IgD-negative memory B cell (primary cell): ENCODE results near the gene CCDC158. TPM values are rescaled to one million over a fixed set of nuclear protein-coding genes. Genes with fewer than 3 reads are reported as not detected.
"Not testable (repeated sequence)": the region's sequence is repeated elsewhere in the genome, so short reads cannot be mapped to it uniquely, and the experiment has no call there.

Experiments
- H3K27ac Mint-ChIP-seq, 3 donors: one replicate each; pipeline ENCODE4 v1.8.0; 2020 to 2022; ENCODE audit warnings: mild to moderate bottlenecking in 3 of 3, mixed read lengths in 3 of 3, moderate library complexity in 1 of 3
- H3K27me3 Mint-ChIP-seq: one replicate; pipeline ENCODE4 v1.8.0; 2021; ENCODE audit warnings: mixed read lengths
- H3K36me3 Mint-ChIP-seq: one replicate; pipeline ENCODE4 v1.8.0; 2020; ENCODE audit warnings: mild to moderate bottlenecking, mixed read lengths
- H3K4me1 Mint-ChIP-seq, 3 donors: one replicate each; pipeline ENCODE4 v1.8.0; 2020 to 2022; ENCODE audit warnings: mixed read lengths in 3 of 3, mild to moderate bottlenecking in 1 of 3
- H3K4me3 Mint-ChIP-seq, 4 donors: one replicate each; pipeline ENCODE4 v1.8.0; 2020 to 2022; ENCODE audit warnings: mild to moderate bottlenecking in 4 of 4, mixed read lengths in 4 of 4, moderate library complexity in 3 of 4
- H3K9me3 Mint-ChIP-seq, 3 donors: one replicate each; pipeline ENCODE4 v1.8.0; 2020 to 2021; ENCODE audit warnings: mixed read lengths in 3 of 3, mild to moderate bottlenecking in 1 of 3
- polyA plus RNA-seq: library from polyadenylated mRNA; unstranded; fragments of 300-500 nt; fragmentation: Illumina TruSeq; gene quantifications from one replicate; pipeline ENCODE4 v1.2.3, GENCODE V29; 2021

Gene CCDC158
- polyA plus RNA-seq, 1 donor from 2014 or later: not detected

- Mint-ChIP-seq H3K9me3 (peaks cover 6 to 17% (median 8%) of the 10 kb centered on the region in 3 donors), H3K27ac (no peak overlapping the region), H3K4me1 (peaks cover 5 to 9% (median 7%) of the 10 kb centered on the region in 3 donors), H3K4me3 (no peak overlapping the region), H3K36me3 (no peaks in the 10 kb centered on the region), H3K27me3 (peaks cover 20% of the 10 kb centered on the region)
These were observed 119.2 kb downstream of the CCDC158 start for GRCh38 chr4:76301775-76302162.

- H3K9me3 Mint-ChIP-seq: peaks cover 6 to 20% (median 10%) of the 10 kb centered on the region in 3 donors
- H3K27me3 Mint-ChIP-seq: peaks cover 18% of the 10 kb centered on the region
- H3K27ac Mint-ChIP-seq: no peak overlapping the region
- H3K36me3 Mint-ChIP-seq: no peaks in the 10 kb centered on the region
- H3K4me3 Mint-ChIP-seq: no peak overlapping the region
- H3K4me1 Mint-ChIP-seq: peaks cover 5 to 9% (median 7%) of the 10 kb centered on the region in 3 donors
These were observed 119.7 kb downstream of the CCDC158 start for GRCh38 chr4:76301068-76301774.

GRCh38 chr4:76300012-76300411 is 120.9 kb downstream of the CCDC158 start:
- Mint-ChIP-seq H3K36me3 (no peaks in the 10 kb centered on the region), H3K4me1 (peaks cover 0 to 4% (median 4%) of the 10 kb centered on the region in 3 donors), H3K27me3 (peaks cover 12% of the 10 kb centered on the region), H3K27ac (no peak overlapping the region), H3K4me3 (no peak overlapping the region), H3K9me3 (peaks cover 8 to 22% (median 13%) of the 10 kb centered on the region in 3 donors)

- H3K36me3 Mint-ChIP-seq: no peaks in the 10 kb centered on the region
- no peaks in the 10 kb centered on the region for H3K4me1 Mint-ChIP-seq
- H3K9me3 Mint-ChIP-seq: peaks cover 8 to 22% (median 13%) of the 10 kb centered on the region in 3 donors
- no peak overlapping the region for H3K27ac Mint-ChIP-seq
- peak overlapping the region in 1 of 4 donors; percentile 1 for H3K4me3 Mint-ChIP-seq
- H3K27me3 Mint-ChIP-seq: peaks cover 5% of the 10 kb centered on the region
These were observed 122.7 kb downstream of the CCDC158 start for GRCh38 chr4:76298227-76298626.

GRCh38 chr4:76296286-76296820 is 124.6 kb downstream of the CCDC158 start:
- no peak overlapping the region for H3K4me3 Mint-ChIP-seq
- no peaks in the 10 kb centered on the region for H3K36me3 Mint-ChIP-seq
- H3K9me3 Mint-ChIP-seq: peaks cover 8 to 22% (median 13%) of the 10 kb centered on the region in 3 donors
- H3K27me3 Mint-ChIP-seq: peaks cover 12% of the 10 kb centered on the region
- H3K4me1 Mint-ChIP-seq: no peaks in the 10 kb centered on the region
- H3K27ac Mint-ChIP-seq: no peak overlapping the region

GRCh38 chr4:76293772-76294171 is 127.2 kb downstream of the CCDC158 start:
- H3K27me3 Mint-ChIP-seq: peaks cover 21% of the 10 kb centered on the region
- H3K4me1 Mint-ChIP-seq: peaks cover 0 to 1% (median 0%) of the 10 kb centered on the region in 3 donors
- no peaks in the 10 kb centered on the region for H3K36me3 Mint-ChIP-seq
- H3K9me3 Mint-ChIP-seq: peaks cover 7 to 18% (median 13%) of the 10 kb centered on the region in 3 donors
- no peak overlapping the region for H3K27ac Mint-ChIP-seq
- no peak overlapping the region for H3K4me3 Mint-ChIP-seq

- H3K27me3 Mint-ChIP-seq: peaks cover 21% of the 10 kb centered on the region
- H3K9me3 Mint-ChIP-seq: peaks cover 2 to 11% (median 11%) of the 10 kb centered on the region in 3 donors
- no peaks in the 10 kb centered on the region for H3K36me3 Mint-ChIP-seq
- peaks cover 0 to 1% (median 0%) of the 10 kb centered on the region in 3 donors for H3K4me1 Mint-ChIP-seq
- H3K27ac Mint-ChIP-seq: no peak overlapping the region
- H3K4me3 Mint-ChIP-seq: no peak overlapping the region
These were observed 128.2 kb downstream of the CCDC158 start for GRCh38 chr4:76292730-76293129.

- peaks cover 18% of the 10 kb centered on the region for H3K27me3 Mint-ChIP-seq
- H3K4me3 Mint-ChIP-seq, H3K36me3 Mint-ChIP-seq, H3K27ac Mint-ChIP-seq, H3K4me1 Mint-ChIP-seq, H3K9me3 Mint-ChIP-seq: not testable (repeated sequence)
These were observed 133.1 kb downstream of the CCDC158 start for GRCh38 chr4:76287811-76288210.

GRCh38 chr4:76283900-76284299 is 137.0 kb downstream of the CCDC158 start:
- Mint-ChIP-seq H3K27me3 (peaks cover 5% of the 10 kb centered on the region), H3K4me3 (no peak overlapping the region), H3K9me3 (peaks cover 0 to 3% (median 0%) of the 10 kb centered on the region in 3 donors), H3K4me1 (no peaks in the 10 kb centered on the region), H3K27ac (no peak overlapping the region), H3K36me3 (no peaks in the 10 kb centered on the region)

- Mint-ChIP-seq H3K27me3 (peaks cover 9% of the 10 kb centered on the region), H3K27ac (no peak overlapping the region), H3K4me3 (no peak overlapping the region), H3K4me1 (no peaks in the 10 kb centered on the region), H3K9me3 (peaks cover 0 to 3% (median 0%) of the 10 kb centered on the region in 3 donors), H3K36me3 (no peaks in the 10 kb centered on the region)
These were observed 137.8 kb downstream of the CCDC158 start for GRCh38 chr4:76282941-76283689.

- not testable (repeated sequence) for H3K36me3 Mint-ChIP-seq, H3K9me3 Mint-ChIP-seq, H3K4me3 Mint-ChIP-seq, H3K4me1 Mint-ChIP-seq, H3K27ac Mint-ChIP-seq
- peaks cover 13% of the 10 kb centered on the region for H3K27me3 Mint-ChIP-seq
These were observed 139.3 kb downstream of the CCDC158 start for GRCh38 chr4:76281594-76281993.

- Mint-ChIP-seq H3K4me1 (no peaks in the 10 kb centered on the region), H3K27me3 (peaks cover 18% of the 10 kb centered on the region), H3K27ac (no peak overlapping the region), H3K4me3 (no peak overlapping the region), H3K36me3 (no peaks in the 10 kb centered on the region), H3K9me3 (peaks cover 0 to 2% (median 0%) of the 10 kb centered on the region in 3 donors)
These were observed 140.2 kb downstream of the CCDC158 start for GRCh38 chr4:76280488-76281441.

- H3K4me1 Mint-ChIP-seq: no peaks in the 10 kb centered on the region
- H3K27me3 Mint-ChIP-seq: peaks cover 20% of the 10 kb centered on the region
- H3K36me3 Mint-ChIP-seq: no peaks in the 10 kb centered on the region
- H3K27ac Mint-ChIP-seq: no peak overlapping the region
- H3K4me3 Mint-ChIP-seq: no peak overlapping the region
- no peaks in the 10 kb centered on the region for H3K9me3 Mint-ChIP-seq
These were observed 141.5 kb downstream of the CCDC158 start for GRCh38 chr4:76279462-76279861.

- no peaks in the 10 kb centered on the region for H3K9me3 Mint-ChIP-seq
- peaks cover 18% of the 10 kb centered on the region for H3K27me3 Mint-ChIP-seq
- no peak overlapping the region for H3K4me3 Mint-ChIP-seq
- H3K36me3 Mint-ChIP-seq: no peaks in the 10 kb centered on the region
- H3K4me1 Mint-ChIP-seq: no peaks in the 10 kb centered on the region
- H3K27ac Mint-ChIP-seq: no peak overlapping the region
These were observed 142.4 kb downstream of the CCDC158 start for GRCh38 chr4:76278583-76278982.
